Activated CD4-positive, alpha-beta T cell treated with anti-CD3 and anti-CD28 coated beads for 24 hours (primary cell): ENCODE data around the gene LDHD.
"Not testable (repeated sequence)": the region's sequence is repeated elsewhere in the genome, so short reads cannot be mapped to it uniquely, and the experiment has no call there.

ENCODE experiments used
- DNase-seq, 2 donors: peaks; one replicate each; pipeline ENCODE4 v3.0.0-alpha.2; 2020; ENCODE audit warnings: low read depth in 2 of 2

LDHD gene

GRCh38 chr16:75116081-75116910 is at the start of gene LDHD:
LDHD (minus strand) TSS chr16:75116780; CDS start chr16:75116720, 60 bp downstream.
- DNase-seq: no peak

GRCh38 chr16:75160386-75160785 is 43.8 kb upstream of the LDHD start:
- DNase-seq: no peak

GRCh38 chr16:75152635-75153034 is 36.1 kb upstream of the LDHD start:
- no peak for DNase-seq

GRCh38 chr16:75151798-75152197 is 35.2 kb upstream of the LDHD start:
- no peak for DNase-seq

- peak; percentile 89 to 92 for DNase-seq
Observed at GRCh38 chr16:75148311-75149195, 32.0 kb upstream of the LDHD start, which contains the start of gene ZFP1. ZFP1 (plus strand) TSS chr16:75148524; CDS start chr16:75152952, 4,428 bp downstream.

GRCh38 chr16:75147968-75148310 is 31.4 kb upstream of the LDHD start:
- DNase-seq: no peak

- no peak for DNase-seq
Observed at GRCh38 chr16:75143941-75144340, 27.4 kb upstream of the LDHD start.

GRCh38 chr16:75139498-75139897 is 22.9 kb upstream of the LDHD start:
- DNase-seq: no peak

- DNase-seq: no peak
Observed at GRCh38 chr16:75138636-75139035, 22.1 kb upstream of the LDHD start.

- no peak for DNase-seq
Observed at GRCh38 chr16:75138233-75138632, 21.7 kb upstream of the LDHD start.

- no peak for DNase-seq
Observed at GRCh38 chr16:75131081-75131480, 14.5 kb upstream of the LDHD start.

GRCh38 chr16:75130150-75130771 is 13.7 kb upstream of the LDHD start:
- DNase-seq: no peak

GRCh38 chr16:75129421-75130149 is 13.0 kb upstream of the LDHD start:
- not testable (repeated sequence) for DNase-seq

- no peak for DNase-seq
Observed at GRCh38 chr16:75127713-75128415, 11.3 kb upstream of the LDHD start.

- DNase-seq: no peak
Observed at GRCh38 chr16:75122609-75123008, 6.0 kb upstream of the LDHD start.

- DNase-seq: no peak
Observed at GRCh38 chr16:75121949-75122568, 5.5 kb upstream of the LDHD start.

GRCh38 chr16:75120253-75120652 is 3.7 kb upstream of the LDHD start:
- DNase-seq: no peak

- no peak for DNase-seq
Observed at GRCh38 chr16:75118943-75119539, 2.5 kb upstream of the LDHD start.

GRCh38 chr16:75116911-75117245 is 298 bp upstream of the LDHD start:
- DNase-seq: no peak
